Measurements from ENCODE around the gene EIF1AD. TPM values are rescaled to one million over a fixed set of nuclear protein-coding genes. Genes with fewer than 3 reads are reported as not detected.
A peak's percentile ranks its signal among the peaks of the same experiment; 100 is the strongest.

EIF1AD gene
- total and polyA plus RNA-seq, 9 of the 15 experiments (the other 6 are each of a cell fraction or from before 2014, with no cell fraction given), result 50.1 to 98.8 (median 58.7) TPM

DNA sequence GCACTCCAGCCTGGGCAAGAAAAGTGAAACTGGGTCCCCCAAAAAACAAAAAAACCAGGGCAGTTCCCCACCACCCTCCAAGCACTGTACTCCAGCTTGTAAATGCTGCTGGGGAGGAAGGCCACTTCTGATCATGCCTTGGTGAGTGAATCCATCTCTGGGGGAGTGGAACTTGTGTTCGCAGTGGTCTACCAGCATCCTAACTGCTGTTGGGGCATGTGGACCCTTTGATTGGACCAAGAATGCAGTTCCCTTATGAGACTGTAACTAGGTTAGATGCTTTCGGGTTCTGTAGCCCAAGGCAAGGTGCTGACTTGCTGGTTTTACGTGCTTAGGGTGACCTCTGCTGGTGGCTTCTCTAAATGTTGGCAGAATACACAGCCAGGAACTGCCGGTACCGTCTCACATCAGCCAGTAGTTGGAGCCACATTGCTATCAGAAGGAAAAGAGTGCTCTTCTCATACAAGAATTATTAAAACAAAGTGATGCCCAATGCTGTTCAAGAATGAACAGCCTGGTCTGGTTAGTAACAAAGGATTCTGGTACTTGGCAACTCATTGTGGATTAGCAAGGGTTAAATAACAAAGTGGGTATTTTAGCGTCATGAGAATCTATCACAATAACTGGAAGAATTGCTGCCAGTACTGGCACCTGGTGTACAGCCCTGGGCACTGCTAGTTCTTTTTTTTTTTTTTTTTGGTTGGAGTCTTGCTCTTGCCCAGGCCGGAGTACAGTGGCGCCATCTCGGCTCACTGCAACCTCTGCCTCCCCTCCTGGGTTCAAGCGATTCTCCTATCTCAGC lies 13.0 kb downstream of the EIF1AD start (continued):
- TF ChIP-seq, protein P1, sequence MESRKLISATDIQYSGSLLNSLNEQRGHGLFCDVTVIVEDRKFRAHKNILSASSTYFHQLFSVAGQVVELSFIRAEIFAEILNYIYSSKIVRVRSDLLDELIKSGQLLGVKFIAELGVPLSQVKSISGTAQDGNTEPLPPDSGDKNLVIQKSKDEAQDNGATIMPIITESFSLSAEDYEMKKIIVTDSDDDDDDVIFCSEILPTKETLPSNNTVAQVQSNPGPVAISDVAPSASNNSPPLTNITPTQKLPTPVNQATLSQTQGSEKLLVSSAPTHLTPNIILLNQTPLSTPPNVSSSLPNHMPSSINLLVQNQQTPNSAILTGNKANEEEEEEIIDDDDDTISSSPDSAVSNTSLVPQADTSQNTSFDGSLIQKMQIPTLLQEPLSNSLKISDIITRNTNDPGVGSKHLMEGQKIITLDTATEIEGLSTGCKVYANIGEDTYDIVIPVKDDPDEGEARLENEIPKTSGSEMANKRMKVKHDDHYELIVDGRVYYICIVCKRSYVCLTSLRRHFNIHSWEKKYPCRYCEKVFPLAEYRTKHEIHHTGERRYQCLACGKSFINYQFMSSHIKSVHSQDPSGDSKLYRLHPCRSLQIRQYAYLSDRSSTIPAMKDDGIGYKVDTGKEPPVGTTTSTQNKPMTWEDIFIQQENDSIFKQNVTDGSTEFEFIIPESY (CRISPR knock-in tag; IDR thresholded peaks at IDR 0.05), result peak; percentile 93
- no peak for TF ChIP-seq SIN3A (IDR thresholded peaks at IDR 0.05; ENCODE audit: borderline replicate concordance in 2 of 2, control insufficient read depth in 1 of 2, low read depth in 2 of 2, low read length in 2 of 2)
- TF ChIP-seq MIER1 (IDR thresholded peaks at IDR 0.05; ENCODE audit: low read depth), result no peak
- peak in 1 of 3 experiments; percentile 18 for TF ChIP-seq YY1 (IDR thresholded peaks at IDR 0.05; ENCODE audit: borderline replicate concordance in 1 of 3, control insufficient read depth in 1 of 3, extremely low read depth in 1 of 3, insufficient read depth in 3 of 3, insufficient read length in 1 of 3, insufficient replicate concordance in 2 of 3, low read depth in 1 of 3, low read length in 2 of 3)
- no peak for TF ChIP-seq HMG20A (CRISPR knock-in tag; conservative IDR thresholded peaks at IDR 0.05)
- no peak for TF ChIP-seq TRIM25 (IDR thresholded peaks at IDR 0.05; ENCODE audit: borderline replicate concordance)
- TF ChIP-seq E4F1 (CRISPR knock-in tag; IDR thresholded peaks at IDR 0.05; ENCODE audit: borderline replicate concordance), result no peak
- TF ChIP-seq NFRKB (IDR thresholded peaks at IDR 0.05; ENCODE audit: low read depth), result no peak
- no peak for TF ChIP-seq RFX7 (CRISPR knock-in tag; IDR thresholded peaks at IDR 0.05)
- no peak for TF ChIP-seq SAP30 (IDR thresholded peaks at IDR 0.05; ENCODE audit: borderline replicate concordance, insufficient read depth, low read depth, low read length, poor library complexity, severe bottlenecking)
- TF ChIP-seq SREBF2 (CRISPR knock-in tag; IDR thresholded peaks at IDR 0.05), result no peak
- TF ChIP-seq MEF2D (tag; conservative IDR thresholded peaks at IDR 0.05; ENCODE audit: low read depth), result no peak
- TF ChIP-seq E2F8 (IDR thresholded peaks at IDR 0.05; ENCODE audit: low read depth, partially characterized antibody), result peak; percentile 36
- no peak for TF ChIP-seq CEBPG (CRISPR knock-in tag; IDR thresholded peaks at IDR 0.05)
- no peak for TF ChIP-seq CEBPG (tag; conservative IDR thresholded peaks at IDR 0.05 in 1 of 2, IDR thresholded peaks at IDR 0.05 in 1 of 2)

Data from K562 (cell line).